Measurements from ENCODE around the gene INCA1. TPM values are rescaled to one million over a fixed set of nuclear protein-coding genes. Genes with fewer than 3 reads are reported as not detected.

Gene INCA1
- total and polyA plus RNA-seq, 2 of the 8 experiments (the other 6 are each of a cell fraction or from before 2014, with no cell fraction given), result 0.89 to 1.4 TPM

GRCh38 chr17:4958102-4958501 lies 39.2 kb downstream of the INCA1 start (continued):
- TF ChIP-seq CHD7 (IDR thresholded peaks at IDR 0.05; ENCODE audit: insufficient replicate concordance, low read length), result no peak
- no peak for TF ChIP-seq SP2 (IDR thresholded peaks at IDR 0.05; ENCODE audit: low read length)
- TF ChIP-seq ZNF274 (IDR thresholded peaks at IDR 0.05; ENCODE audit: borderline replicate concordance, extremely low read depth, low read length), result no peak

Data from H1 (cell line).